Transverse colon (tissue), 4 donors: ENCODE results near the gene ERC2. TPM values are rescaled to one million over a fixed set of nuclear protein-coding genes. Genes with fewer than 3 reads are reported as not detected.
"Not testable (repeated sequence)": the region's sequence is repeated elsewhere in the genome, so short reads cannot be mapped to it uniquely, and the experiment has no call there.

Experiments
- DNase-seq: peaks from one replicate; pipeline ENCODE4 v3.0.0-alpha.2; 2019
- H3K27ac ChIP-seq, 4 donors: fragments of 200-600 bp; sonication (generic); 2 replicates each; pipeline ENCODE4 v1.5.1; 2016 to 2018; ENCODE audit warnings: inconsistent platforms in 4 of 4
- H3K27me3 ChIP-seq: fragments of 200-600 bp; sonication (generic); 2 replicates; pipeline ENCODE4 v1.5.1; 2017; ENCODE audit warnings: inconsistent platforms
- H3K36me3 ChIP-seq, 4 donors: fragments of 200-600 bp; sonication (generic); 2 replicates each; pipeline ENCODE4 v1.5.1; 2017 to 2019; ENCODE audit warnings: inconsistent platforms in 4 of 4
- H3K4me1 ChIP-seq, 4 donors: fragments of 200-600 bp; sonication (generic); 2 replicates each; pipeline ENCODE4 v1.5.1; 2017 to 2020; ENCODE audit warnings: inconsistent platforms in 4 of 4
- H3K4me3 ChIP-seq, 4 donors: fragments of 200-600 bp; sonication (generic); 1 replicate in 1 of 4; 2 replicates in 3 of 4; pipeline versions ENCODE4 v1.5.1 to v1.6.1; 2017 to 2019; ENCODE audit warnings: inconsistent platforms in 4 of 4
- H3K9me3 ChIP-seq, 2 donors: fragments of 200-600 bp; sonication (generic); 2 replicates each; pipeline ENCODE4 v1.5.1; 2017 to 2019; ENCODE audit warnings: inconsistent platforms in 2 of 2
- CTCF ChIP-seq, 5 experiments: fragments of 200-600 bp in 3 of 5; fragments of 450-650 bp in 2 of 5; sonication (generic) in 3 of 5; IDR thresholded peaks; 1 replicate in 2 of 5; 2 replicates in 3 of 5; pipeline ENCODE4 v1.5.1; 2016 to 2017; ENCODE audit warnings: antibody characterized with exemption in 5 of 5, inconsistent platforms in 3 of 5, mild to moderate bottlenecking in 2 of 5, moderate library complexity in 1 of 5
- EP300 ChIP-seq: sonication (generic); formaldehyde crosslinking; IDR thresholded peaks from one replicate; pipeline ENCODE4 v1.6.1; 2017; ENCODE audit warnings: antibody characterized with exemption, low read depth
- POLR2A ChIP-seq: fragments of 450-650 bp; IDR thresholded peaks from one replicate; pipeline ENCODE4 v1.6.1; 2016; ENCODE audit warnings: antibody characterized with exemption, mild to moderate bottlenecking, moderate library complexity
- POLR2AphosphoS5 ChIP-seq, 3 donors: sonication (generic); formaldehyde crosslinking; IDR thresholded peaks; one replicate each; pipeline ENCODE4 v1.6.1; 2016; ENCODE audit warnings: antibody characterized with exemption in 3 of 3
- WGBS, 2 donors: methylation state at CpG; one replicate each; pipeline ENCODE4 v1.1.5; 2018; ENCODE audit warnings: low coverage in 1 of 2; 5-methylcytosine and 5-hydroxymethylcytosine counted together
- in situ Hi-C, 4 donors: fragments of 200-750 bp; cut with MboI; loops; one replicate each; pipeline versions ENCODE4 v1.15.0 to v1.15.1; 2017; ENCODE audit warnings: low sequenced_read_pairs in 3 of 4, low pct_ligation_motif_present in 1 of 4, low pct_unique_long_range_greater_than_20kb in 1 of 4
- intact Hi-C: fragments of 100-400 bp; cut with DNase I; formaldehyde crosslinking; loops from one replicate; pipeline ENCODE4 v1.15.1; 2023; ENCODE audit warnings: low total_unique reads
- total RNA-seq, 4 donors: library from RNA; depleted of rRNA; stranded (reverse); fragments of >200 nt; gene quantifications; one replicate each; pipeline ENCODE4 v1.1.0, GENCODE V29; 2016

ERC2 gene
- total RNA-seq, 4 donors from 2014 or later: 0.41 to 1.3 TPM; not detected in 2

- Histone ChIP-seq H3K27ac (no peak overlapping the region), H3K9me3 (no peaks in the 10 kb centered on the region), H3K27me3 (no peaks in the 10 kb centered on the region), H3K4me3 (no peak overlapping the region), H3K36me3 (no peaks in the 10 kb centered on the region), H3K4me1 (no peaks in the 10 kb centered on the region)
- DNase-seq: no peak
- TF ChIP-seq POLR2AphosphoS5 (IDR thresholded peaks at IDR 0.05) (no peak), EP300 (no peak), CTCF (IDR thresholded peaks at IDR 0.05) (no peak), POLR2A (no peak)
- in situ Hi-C loops: no loop called here
- intact Hi-C loops: no loop called here
- 45 to 66% methylated on average over 2 to 3 of the region's 3 CpGs for WGBS, 2 donors
Measured at GRCh38 chr3:55842204-55842603, 626.1 kb downstream of the ERC2 start.

- H3K36me3 ChIP-seq, H3K4me3 ChIP-seq, in situ Hi-C loops, H3K27ac ChIP-seq, intact Hi-C loops, DNase-seq, H3K4me1 ChIP-seq, H3K27me3 ChIP-seq, H3K9me3 ChIP-seq: not testable (repeated sequence)
- 76 to 95% methylated on average over 4 to 13 of the region's 13 CpGs for WGBS, 2 donors
Measured at GRCh38 chr3:55831876-55832275, 636.4 kb downstream of the ERC2 start.

DNA sequence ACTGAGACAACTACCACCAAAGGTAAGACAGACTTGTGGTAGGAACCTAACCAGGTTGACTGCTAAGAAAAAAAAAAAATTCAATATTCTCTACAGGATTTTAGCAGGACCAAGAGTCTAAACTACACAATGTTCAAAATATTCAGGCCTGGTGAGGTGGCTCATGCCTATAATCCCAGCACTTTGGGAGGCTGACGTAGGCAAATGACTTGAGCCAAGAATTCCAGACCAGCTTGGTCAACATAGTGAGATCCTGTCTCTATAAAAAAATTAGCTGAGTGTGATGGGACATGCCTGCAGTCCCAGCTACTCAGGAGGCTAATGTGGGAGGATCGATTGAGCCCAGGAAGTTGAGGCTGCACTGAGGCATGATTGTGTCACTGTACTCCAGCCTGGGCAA is 639.6 kb downstream of the ERC2 start:
- 83% methylated on average over 2 of the region's 2 CpGs; no CpG with 5 or more reads in 1 of the 2 donors for WGBS, 2 donors
- no peaks in the 10 kb centered on the region for H3K36me3 ChIP-seq

GRCh38 chr3:55827786-55828185 is 640.5 kb downstream of the ERC2 start:
- in situ Hi-C loops: no loop called here
- TF ChIP-seq EP300 (no peak), POLR2AphosphoS5 (IDR thresholded peaks at IDR 0.05) (no peak), CTCF (IDR thresholded peaks at IDR 0.05) (no peak), POLR2A (no peak)
- H3K36me3 ChIP-seq: no peaks in the 10 kb centered on the region
- H3K27ac ChIP-seq: no peak overlapping the region
- H3K27me3 ChIP-seq: no peaks in the 10 kb centered on the region
- no peak for DNase-seq
- H3K4me1 ChIP-seq: no peaks in the 10 kb centered on the region
- no peak overlapping the region for H3K4me3 ChIP-seq
- H3K9me3 ChIP-seq: no peaks in the 10 kb centered on the region
- intact Hi-C loops: no loop called here
- 81% methylated on average over 10 of the region's 10 CpGs; no CpG with 5 or more reads in 1 of the 2 donors for WGBS, 2 donors

More for the DNA sequence above, 639.6 kb downstream of the ERC2 start:
- H3K4me1 ChIP-seq: no peaks in the 10 kb centered on the region
- H3K9me3 ChIP-seq: no peaks in the 10 kb centered on the region
- intact Hi-C loops: no loop called here
- TF ChIP-seq POLR2AphosphoS5 (IDR thresholded peaks at IDR 0.05) (no peak), CTCF (IDR thresholded peaks at IDR 0.05) (no peak), POLR2A (no peak), EP300 (no peak)
- in situ Hi-C loops: no loop called here
- no peak for DNase-seq
- H3K27ac ChIP-seq: no peak overlapping the region
- no peak overlapping the region for H3K4me3 ChIP-seq
- H3K27me3 ChIP-seq: no peaks in the 10 kb centered on the region
